Panc1 (cell line): ENCODE data around the gene RNASE12.

Experiments used
- CTCF ChIP-seq: fragments of 450-650 bp; IDR thresholded peaks from 2 replicates; pipeline ENCODE4 v1.5.1; 2017; ENCODE audit warnings: mild to moderate bottlenecking
- POLR2AphosphoS5 ChIP-seq: IDR thresholded peaks from 2 replicates; pipeline ENCODE4 v1.6.1; 2012; ENCODE audit warnings: mild to moderate bottlenecking, low read depth, low read length, moderate library complexity
- SIN3A ChIP-seq: IDR thresholded peaks from 2 replicates; pipeline ENCODE4 v1.6.1; 2012; ENCODE audit warnings: low read depth, mild to moderate bottlenecking, low read length, moderate library complexity, borderline replicate concordance; ENCODE audit not compliant: insufficient read depth
- TF ChIP-seq, protein P1 (sequence below), 2 experiments: IDR thresholded peaks; 2 replicates each; pipeline ENCODE4 v1.6.1; 2011 to 2012; ENCODE audit warnings: low read depth in 2 of 2, control low read depth in 1 of 2, low read length in 1 of 2, mild to moderate bottlenecking in 1 of 2, moderate library complexity in 1 of 2; ENCODE audit not compliant: insufficient read depth in 1 of 2

- TF ChIP-seq CTCF: no peak
- TF ChIP-seq SIN3A: no peak
- TF ChIP-seq, protein P1, sequence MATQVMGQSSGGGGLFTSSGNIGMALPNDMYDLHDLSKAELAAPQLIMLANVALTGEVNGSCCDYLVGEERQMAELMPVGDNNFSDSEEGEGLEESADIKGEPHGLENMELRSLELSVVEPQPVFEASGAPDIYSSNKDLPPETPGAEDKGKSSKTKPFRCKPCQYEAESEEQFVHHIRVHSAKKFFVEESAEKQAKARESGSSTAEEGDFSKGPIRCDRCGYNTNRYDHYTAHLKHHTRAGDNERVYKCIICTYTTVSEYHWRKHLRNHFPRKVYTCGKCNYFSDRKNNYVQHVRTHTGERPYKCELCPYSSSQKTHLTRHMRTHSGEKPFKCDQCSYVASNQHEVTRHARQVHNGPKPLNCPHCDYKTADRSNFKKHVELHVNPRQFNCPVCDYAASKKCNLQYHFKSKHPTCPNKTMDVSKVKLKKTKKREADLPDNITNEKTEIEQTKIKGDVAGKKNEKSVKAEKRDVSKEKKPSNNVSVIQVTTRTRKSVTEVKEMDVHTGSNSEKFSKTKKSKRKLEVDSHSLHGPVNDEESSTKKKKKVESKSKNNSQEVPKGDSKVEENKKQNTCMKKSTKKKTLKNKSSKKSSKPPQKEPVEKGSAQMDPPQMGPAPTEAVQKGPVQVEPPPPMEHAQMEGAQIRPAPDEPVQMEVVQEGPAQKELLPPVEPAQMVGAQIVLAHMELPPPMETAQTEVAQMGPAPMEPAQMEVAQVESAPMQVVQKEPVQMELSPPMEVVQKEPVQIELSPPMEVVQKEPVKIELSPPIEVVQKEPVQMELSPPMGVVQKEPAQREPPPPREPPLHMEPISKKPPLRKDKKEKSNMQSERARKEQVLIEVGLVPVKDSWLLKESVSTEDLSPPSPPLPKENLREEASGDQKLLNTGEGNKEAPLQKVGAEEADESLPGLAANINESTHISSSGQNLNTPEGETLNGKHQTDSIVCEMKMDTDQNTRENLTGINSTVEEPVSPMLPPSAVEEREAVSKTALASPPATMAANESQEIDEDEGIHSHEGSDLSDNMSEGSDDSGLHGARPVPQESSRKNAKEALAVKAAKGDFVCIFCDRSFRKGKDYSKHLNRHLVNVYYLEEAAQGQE (IDR thresholded peaks at IDR 0.05; ENCODE audit: insufficient read depth in 1 of 2, low read depth in 2 of 2, low read length in 1 of 2): no peak
- no peak for TF ChIP-seq POLR2AphosphoS5
Observed at GRCh38 chr14:20601522-20601921, 10.3 kb upstream of the RNASE12 start.
